Measurements from ENCODE around the gene HNRNPA1. TPM values are rescaled to one million over a fixed set of nuclear protein-coding genes. Genes with fewer than 3 reads are reported as not detected.
A peak's percentile ranks its signal among the peaks of the same experiment; 100 is the strongest.

HNRNPA1 gene
- total and polyA plus RNA-seq, 9 of the 15 experiments (the other 6 are each of a cell fraction or from before 2014, with no cell fraction given): 1,166 to 2,703 (median 1,815) TPM

GRCh38 chr12:54286042-54287030 lies 5.8 kb downstream of the HNRNPA1 start (continued):
- TF ChIP-seq ZNF518B (CRISPR knock-in tag; IDR thresholded peaks at IDR 0.05) (no peak), XRCC3 (IDR thresholded peaks at IDR 0.05) (no peak), CEBPZ (IDR thresholded peaks at IDR 0.05; ENCODE audit: borderline replicate concordance, low read depth, low read length) (no peak), HNRNPH1 (optimal IDR thresholded peaks at IDR 0.05; ENCODE audit: low read depth, low read length) (no peak), CXXC5 (CRISPR knock-in tag; IDR thresholded peaks at IDR 0.05) (peak; percentile 64; the same call in 1 of the 2 replicates), ELF2 (CRISPR knock-in tag; IDR thresholded peaks at IDR 0.05) (no peak), CAMTA2 (CRISPR knock-in tag; conservative IDR thresholded peaks at IDR 0.05) (peak; percentile 72; the same call in 1 of the 2 replicates), ZNF57 (CRISPR knock-in tag; IDR thresholded peaks at IDR 0.05) (no peak), SMAD4 (CRISPR knock-in tag; conservative IDR thresholded peaks at IDR 0.05) (peak; percentile 83), SRSF7 (optimal IDR thresholded peaks at IDR 0.05; ENCODE audit: low read depth, low read length) (no peak), ARID4B (CRISPR knock-in tag; IDR thresholded peaks at IDR 0.05) (no peak), KAT7 (CRISPR knock-in tag; IDR thresholded peaks at IDR 0.05; ENCODE audit: borderline replicate concordance) (no peak), PCBP1 (IDR thresholded peaks at IDR 0.05; ENCODE audit: low read depth, low read length, poor library complexity, severe bottlenecking) (no peak), HES1 (IDR thresholded peaks at IDR 0.05; ENCODE audit: low read depth) (peak; percentile 94)

All from K562 (cell line).